NB4 (cell line): Measurements from ENCODE around the gene CPT1C.

ENCODE experiments used
- POLR2A ChIP-seq: IDR thresholded peaks from 2 replicates; pipeline ENCODE4 v1.6.1; 2011; ENCODE audit warnings: mild to moderate bottlenecking; ENCODE audit not compliant: insufficient read length; ENCODE audit errors: extremely low read depth
- TF ChIP-seq, protein P1 (sequence below): IDR thresholded peaks from one replicate; pipeline ENCODE4 v1.5.1; 2012; ENCODE audit warnings: low read depth, low read length
- TF ChIP-seq, protein P2 (sequence below): IDR thresholded peaks from 2 replicates; pipeline ENCODE4 v1.6.1; 2011; ENCODE audit warnings: low read depth, low read length

DNA sequence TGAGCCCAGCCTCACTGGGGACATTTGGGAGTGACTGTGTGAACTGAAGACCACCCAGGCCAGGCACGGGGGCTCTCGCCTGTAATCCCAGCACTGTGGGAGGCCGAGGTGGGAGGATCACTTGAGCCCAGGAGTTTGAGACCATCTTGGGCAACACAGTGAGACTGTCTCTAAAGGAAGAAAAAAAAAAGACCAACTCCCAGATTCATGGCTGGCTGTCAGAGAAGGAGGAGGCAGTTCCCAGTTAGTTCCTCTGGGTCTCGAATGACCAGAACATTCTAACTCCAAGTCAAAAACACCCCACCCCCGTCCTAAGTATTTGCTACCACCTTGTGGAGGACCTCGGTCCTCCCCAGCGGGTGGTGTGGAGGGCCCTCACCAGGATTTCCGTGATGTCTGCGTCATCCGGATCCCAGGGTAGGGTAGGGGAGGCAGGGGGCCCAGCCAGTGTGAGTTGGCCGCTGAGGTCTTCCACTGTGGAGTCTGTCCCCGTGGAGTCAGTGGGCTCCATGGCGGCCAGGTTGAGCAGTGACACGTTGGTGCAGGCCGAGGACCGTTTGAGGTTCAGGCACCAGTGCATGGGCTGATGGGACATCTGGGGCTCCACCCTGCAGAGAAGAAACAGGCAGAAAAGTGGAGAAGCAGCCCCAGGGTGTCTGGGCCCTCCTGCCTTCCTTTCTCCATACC, 70.9 kb downstream of the CPT1C start:
- TF ChIP-seq, protein P1, sequence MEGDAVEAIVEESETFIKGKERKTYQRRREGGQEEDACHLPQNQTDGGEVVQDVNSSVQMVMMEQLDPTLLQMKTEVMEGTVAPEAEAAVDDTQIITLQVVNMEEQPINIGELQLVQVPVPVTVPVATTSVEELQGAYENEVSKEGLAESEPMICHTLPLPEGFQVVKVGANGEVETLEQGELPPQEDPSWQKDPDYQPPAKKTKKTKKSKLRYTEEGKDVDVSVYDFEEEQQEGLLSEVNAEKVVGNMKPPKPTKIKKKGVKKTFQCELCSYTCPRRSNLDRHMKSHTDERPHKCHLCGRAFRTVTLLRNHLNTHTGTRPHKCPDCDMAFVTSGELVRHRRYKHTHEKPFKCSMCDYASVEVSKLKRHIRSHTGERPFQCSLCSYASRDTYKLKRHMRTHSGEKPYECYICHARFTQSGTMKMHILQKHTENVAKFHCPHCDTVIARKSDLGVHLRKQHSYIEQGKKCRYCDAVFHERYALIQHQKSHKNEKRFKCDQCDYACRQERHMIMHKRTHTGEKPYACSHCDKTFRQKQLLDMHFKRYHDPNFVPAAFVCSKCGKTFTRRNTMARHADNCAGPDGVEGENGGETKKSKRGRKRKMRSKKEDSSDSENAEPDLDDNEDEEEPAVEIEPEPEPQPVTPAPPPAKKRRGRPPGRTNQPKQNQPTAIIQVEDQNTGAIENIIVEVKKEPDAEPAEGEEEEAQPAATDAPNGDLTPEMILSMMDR = peak; percentile 47
- TF ChIP-seq POLR2A = peak; percentile 70
- TF ChIP-seq, protein P2, sequence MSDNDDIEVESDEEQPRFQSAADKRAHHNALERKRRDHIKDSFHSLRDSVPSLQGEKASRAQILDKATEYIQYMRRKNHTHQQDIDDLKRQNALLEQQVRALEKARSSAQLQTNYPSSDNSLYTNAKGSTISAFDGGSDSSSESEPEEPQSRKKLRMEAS = no peak
